HepG2 (cell line): ENCODE measurements around the gene ZDHHC14. TPM values are rescaled to one million over a fixed set of nuclear protein-coding genes. Genes with fewer than 3 reads are reported as not detected.

Experiments used
- EEA1 ChIP-seq: sonication (generic); formaldehyde crosslinking; IDR thresholded peaks from 2 replicates; pipeline ENCODE4 v1.5.1; 2020; ENCODE audit warnings: mild to moderate bottlenecking, missing genetic modification reagents, borderline replicate concordance
- NFYC ChIP-seq: IDR thresholded peaks from 2 replicates; pipeline ENCODE4 v1.6.1; 2016; ENCODE audit warnings: missing genetic modification reagents, missing compliant biosample characterization
- SMAD1 ChIP-seq: sonication (generic); formaldehyde crosslinking; IDR thresholded peaks from 2 replicates; pipeline ENCODE4 v1.4.0; 2020; ENCODE audit warnings: missing genetic modification reagents, low read depth, mild to moderate bottlenecking, borderline replicate concordance
- SNAPC2 ChIP-seq: sonication (generic); formaldehyde crosslinking; IDR thresholded peaks from 2 replicates; pipeline ENCODE4 v1.8.1; 2022; ENCODE audit warnings: mild to moderate bottlenecking, missing genetic modification reagents
- TEAD2 ChIP-seq: sonication (generic); formaldehyde crosslinking; IDR thresholded peaks from 2 replicates; pipeline ENCODE4 v1.9.0; 2021; ENCODE audit warnings: missing genetic modification reagents
- U2AF1 ChIP-seq: fragments of 200-400 bp; formaldehyde crosslinking; optimal IDR thresholded peaks from 2 replicates; pipeline ENCODE3; 2017; ENCODE audit warnings: mild to moderate bottlenecking, low read depth, low read length
- ZNF550 ChIP-seq: sonication (generic); formaldehyde crosslinking; IDR thresholded peaks from 2 replicates; pipeline ENCODE4 v1.4.0; 2020; ENCODE audit warnings: mild to moderate bottlenecking, missing genetic modification reagents, borderline replicate concordance
- ZNF619 ChIP-seq: sonication (generic); formaldehyde crosslinking; IDR thresholded peaks from 2 replicates; pipeline ENCODE4 v1.4.0; 2020; ENCODE audit warnings: mild to moderate bottlenecking, missing genetic modification reagents
- polyA plus RNA-seq, 8 experiments: library from polyadenylated mRNA; depleted of rRNA in 3 of 8; stranded (reverse) in 7 of 8; unstranded in 1 of 8; fragments of >200 nt; fragmentation: Illumina TruSeq in 4 of 8; extraction: Trizol in 4 of 8; gene quantifications; 2 replicates each; pipeline versions ENCODE4 v1.2.1 to v1.2.3, GENCODE V29; 2011 to 2016; ENCODE audit warnings: low read depth in 4 of 8, missing spikeins in 1 of 8, mixed read lengths in 1 of 8; ENCODE audit not compliant: insufficient read depth in 1 of 8
- total RNA-seq, 5 experiments: library from RNA; depleted of rRNA; stranded (reverse); fragments of >200 nt; fragmentation: Illumina TruSeq; extraction: Trizol; gene quantifications; 2 replicates each; pipeline ENCODE4 v1.2.3, GENCODE V29; 2016; ENCODE audit warnings: low read depth in 1 of 5
- TF ChIP-seq, protein P1 (sequence below): fragments of 450-650 bp; IDR thresholded peaks from 2 replicates; pipeline ENCODE4 v1.6.1; 2017; ENCODE audit warnings: mild to moderate bottlenecking
- TF ChIP-seq, protein P2 (sequence below): IDR thresholded peaks from 2 replicates; pipeline ENCODE4 v1.6.1; 2016; ENCODE audit warnings: mild to moderate bottlenecking, missing biosample characterization, missing genetic modification reagents
- TF ChIP-seq, protein P3 (sequence below): sonication (generic); formaldehyde crosslinking; IDR thresholded peaks from 2 replicates; pipeline ENCODE4 v1.8.0; 2023; ENCODE audit warnings: mild to moderate bottlenecking, missing genetic modification reagents
- TF ChIP-seq, protein P4 (sequence below): sonication (generic); formaldehyde crosslinking; IDR thresholded peaks from 2 replicates; pipeline ENCODE4 v1.4.0; 2020; ENCODE audit warnings: mild to moderate bottlenecking, missing genetic modification reagents
- TF ChIP-seq, protein P5 (sequence below): sonication (generic); formaldehyde crosslinking; IDR thresholded peaks from 2 replicates; pipeline ENCODE4 v1.5.0; 2020; ENCODE audit warnings: missing genetic modification reagents, mild to moderate bottlenecking, borderline replicate concordance
- TF ChIP-seq, protein P6 (sequence below): sonication (generic); formaldehyde crosslinking; IDR thresholded peaks from 2 replicates; pipeline ENCODE4 v1.9.0; 2021; ENCODE audit warnings: missing genetic modification reagents, borderline replicate concordance
- TF ChIP-seq, protein P7 (sequence below): sonication (generic); formaldehyde crosslinking; conservative IDR thresholded peaks from 2 replicates; pipeline ENCODE4 v1.8.0; 2022; ENCODE audit warnings: mild to moderate bottlenecking, moderate library complexity, missing genetic modification reagents

The ZDHHC14 gene
- total and polyA plus RNA-seq, 2 of the 13 experiments (the other 11 are each of a cell fraction or from before 2014, with no cell fraction given), result 3.7 to 9.5 TPM

DNA sequence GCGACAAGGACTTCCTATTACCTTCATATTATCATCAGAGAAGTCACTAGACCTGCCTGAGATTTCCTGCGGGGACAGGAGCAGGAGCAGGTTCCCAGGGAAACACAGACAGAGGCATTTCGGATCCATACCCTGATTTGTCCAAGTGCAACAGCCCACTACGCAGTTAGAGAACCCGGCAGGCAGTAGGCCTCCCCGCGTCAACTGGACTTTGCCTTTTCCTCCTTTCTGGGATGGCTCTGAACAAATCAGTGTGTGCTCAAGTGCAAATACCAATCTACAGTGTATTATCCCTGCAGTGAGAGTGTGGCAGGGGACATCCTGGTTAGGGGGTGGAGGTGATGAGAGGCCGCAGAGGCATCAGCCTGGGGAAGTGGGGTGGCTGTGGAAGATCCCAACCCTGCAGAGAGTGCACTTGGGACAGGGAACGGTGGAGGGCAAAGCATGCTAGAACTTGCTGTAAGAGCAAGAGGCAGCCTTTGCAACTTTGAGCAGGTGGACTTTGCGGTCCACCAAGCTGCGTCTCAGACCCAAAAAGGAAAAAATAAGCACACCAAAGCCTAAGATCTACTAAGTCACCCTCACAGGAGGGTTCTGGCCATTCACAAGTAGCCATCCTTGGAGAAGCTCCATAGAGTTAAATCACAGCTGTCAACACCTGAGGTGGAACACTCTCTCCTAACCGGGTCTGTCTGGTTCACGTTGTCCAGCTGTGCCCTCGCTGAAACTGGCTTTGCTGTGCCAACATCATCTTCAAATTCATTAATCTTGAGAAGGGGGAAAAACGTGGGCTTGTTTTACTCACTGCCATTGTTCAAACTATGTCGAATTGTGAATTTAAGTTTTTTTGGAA, 159.1 kb downstream of the ZDHHC14 start (continued):
- TF ChIP-seq, protein P1, sequence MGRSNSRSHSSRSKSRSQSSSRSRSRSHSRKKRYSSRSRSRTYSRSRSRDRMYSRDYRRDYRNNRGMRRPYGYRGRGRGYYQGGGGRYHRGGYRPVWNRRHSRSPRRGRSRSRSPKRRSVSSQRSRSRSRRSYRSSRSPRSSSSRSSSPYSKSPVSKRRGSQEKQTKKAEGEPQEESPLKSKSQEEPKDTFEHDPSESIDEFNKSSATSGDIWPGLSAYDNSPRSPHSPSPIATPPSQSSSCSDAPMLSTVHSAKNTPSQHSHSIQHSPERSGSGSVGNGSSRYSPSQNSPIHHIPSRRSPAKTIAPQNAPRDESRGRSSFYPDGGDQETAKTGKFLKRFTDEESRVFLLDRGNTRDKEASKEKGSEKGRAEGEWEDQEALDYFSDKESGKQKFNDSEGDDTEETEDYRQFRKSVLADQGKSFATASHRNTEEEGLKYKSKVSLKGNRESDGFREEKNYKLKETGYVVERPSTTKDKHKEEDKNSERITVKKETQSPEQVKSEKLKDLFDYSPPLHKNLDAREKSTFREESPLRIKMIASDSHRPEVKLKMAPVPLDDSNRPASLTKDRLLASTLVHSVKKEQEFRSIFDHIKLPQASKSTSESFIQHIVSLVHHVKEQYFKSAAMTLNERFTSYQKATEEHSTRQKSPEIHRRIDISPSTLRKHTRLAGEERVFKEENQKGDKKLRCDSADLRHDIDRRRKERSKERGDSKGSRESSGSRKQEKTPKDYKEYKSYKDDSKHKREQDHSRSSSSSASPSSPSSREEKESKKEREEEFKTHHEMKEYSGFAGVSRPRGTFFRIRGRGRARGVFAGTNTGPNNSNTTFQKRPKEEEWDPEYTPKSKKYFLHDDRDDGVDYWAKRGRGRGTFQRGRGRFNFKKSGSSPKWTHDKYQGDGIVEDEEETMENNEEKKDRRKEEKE, result no peak
- TF ChIP-seq, protein P2, sequence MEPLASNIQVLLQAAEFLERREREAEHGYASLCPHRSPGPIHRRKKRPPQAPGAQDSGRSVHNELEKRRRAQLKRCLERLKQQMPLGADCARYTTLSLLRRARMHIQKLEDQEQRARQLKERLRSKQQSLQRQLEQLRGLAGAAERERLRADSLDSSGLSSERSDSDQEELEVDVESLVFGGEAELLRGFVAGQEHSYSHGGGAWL (CRISPR knock-in tag), result no peak; the same call in 1 of the 2 replicates
- TF ChIP-seq EEA1, result no peak
- TF ChIP-seq U2AF1, result no peak
- peak; percentile 83 for TF ChIP-seq SNAPC2 (CRISPR knock-in tag)
- TF ChIP-seq, protein P3, sequence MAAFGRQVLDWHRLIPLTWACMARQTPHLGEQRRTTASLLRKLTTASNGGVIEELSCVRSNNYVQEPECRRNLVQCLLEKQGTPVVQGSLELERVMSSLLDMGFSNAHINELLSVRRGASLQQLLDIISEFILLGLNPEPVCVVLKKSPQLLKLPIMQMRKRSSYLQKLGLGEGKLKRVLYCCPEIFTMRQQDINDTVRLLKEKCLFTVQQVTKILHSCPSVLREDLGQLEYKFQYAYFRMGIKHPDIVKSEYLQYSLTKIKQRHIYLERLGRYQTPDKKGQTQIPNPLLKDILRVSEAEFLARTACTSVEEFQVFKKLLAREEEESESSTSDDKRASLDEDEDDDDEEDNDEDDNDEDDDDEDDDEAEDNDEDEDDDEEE (CRISPR knock-in tag), result peak; percentile 23; the same call in 1 of the 2 replicates
- peak; percentile 87; the same call in 1 of the 2 replicates for TF ChIP-seq SMAD1 (CRISPR knock-in tag)
- TF ChIP-seq ZNF550 (CRISPR knock-in tag), result no peak
- peak; percentile 96 for TF ChIP-seq ZNF619
- TF ChIP-seq, protein P4, sequence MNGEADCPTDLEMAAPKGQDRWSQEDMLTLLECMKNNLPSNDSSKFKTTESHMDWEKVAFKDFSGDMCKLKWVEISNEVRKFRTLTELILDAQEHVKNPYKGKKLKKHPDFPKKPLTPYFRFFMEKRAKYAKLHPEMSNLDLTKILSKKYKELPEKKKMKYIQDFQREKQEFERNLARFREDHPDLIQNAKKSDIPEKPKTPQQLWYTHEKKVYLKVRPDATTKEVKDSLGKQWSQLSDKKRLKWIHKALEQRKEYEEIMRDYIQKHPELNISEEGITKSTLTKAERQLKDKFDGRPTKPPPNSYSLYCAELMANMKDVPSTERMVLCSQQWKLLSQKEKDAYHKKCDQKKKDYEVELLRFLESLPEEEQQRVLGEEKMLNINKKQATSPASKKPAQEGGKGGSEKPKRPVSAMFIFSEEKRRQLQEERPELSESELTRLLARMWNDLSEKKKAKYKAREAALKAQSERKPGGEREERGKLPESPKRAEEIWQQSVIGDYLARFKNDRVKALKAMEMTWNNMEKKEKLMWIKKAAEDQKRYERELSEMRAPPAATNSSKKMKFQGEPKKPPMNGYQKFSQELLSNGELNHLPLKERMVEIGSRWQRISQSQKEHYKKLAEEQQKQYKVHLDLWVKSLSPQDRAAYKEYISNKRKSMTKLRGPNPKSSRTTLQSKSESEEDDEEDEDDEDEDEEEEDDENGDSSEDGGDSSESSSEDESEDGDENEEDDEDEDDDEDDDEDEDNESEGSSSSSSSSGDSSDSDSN, result peak; percentile 94
- no peak for TF ChIP-seq TEAD2 (CRISPR knock-in tag)
- TF ChIP-seq, protein P5, sequence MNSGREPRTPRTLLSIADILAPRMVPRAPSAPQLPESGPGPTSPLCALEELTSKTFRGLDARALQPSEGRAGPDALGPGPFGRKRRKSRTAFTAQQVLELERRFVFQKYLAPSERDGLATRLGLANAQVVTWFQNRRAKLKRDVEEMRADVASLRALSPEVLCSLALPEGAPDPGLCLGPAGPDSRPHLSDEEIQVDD (CRISPR knock-in tag), result no peak
- TF ChIP-seq, protein P6, sequence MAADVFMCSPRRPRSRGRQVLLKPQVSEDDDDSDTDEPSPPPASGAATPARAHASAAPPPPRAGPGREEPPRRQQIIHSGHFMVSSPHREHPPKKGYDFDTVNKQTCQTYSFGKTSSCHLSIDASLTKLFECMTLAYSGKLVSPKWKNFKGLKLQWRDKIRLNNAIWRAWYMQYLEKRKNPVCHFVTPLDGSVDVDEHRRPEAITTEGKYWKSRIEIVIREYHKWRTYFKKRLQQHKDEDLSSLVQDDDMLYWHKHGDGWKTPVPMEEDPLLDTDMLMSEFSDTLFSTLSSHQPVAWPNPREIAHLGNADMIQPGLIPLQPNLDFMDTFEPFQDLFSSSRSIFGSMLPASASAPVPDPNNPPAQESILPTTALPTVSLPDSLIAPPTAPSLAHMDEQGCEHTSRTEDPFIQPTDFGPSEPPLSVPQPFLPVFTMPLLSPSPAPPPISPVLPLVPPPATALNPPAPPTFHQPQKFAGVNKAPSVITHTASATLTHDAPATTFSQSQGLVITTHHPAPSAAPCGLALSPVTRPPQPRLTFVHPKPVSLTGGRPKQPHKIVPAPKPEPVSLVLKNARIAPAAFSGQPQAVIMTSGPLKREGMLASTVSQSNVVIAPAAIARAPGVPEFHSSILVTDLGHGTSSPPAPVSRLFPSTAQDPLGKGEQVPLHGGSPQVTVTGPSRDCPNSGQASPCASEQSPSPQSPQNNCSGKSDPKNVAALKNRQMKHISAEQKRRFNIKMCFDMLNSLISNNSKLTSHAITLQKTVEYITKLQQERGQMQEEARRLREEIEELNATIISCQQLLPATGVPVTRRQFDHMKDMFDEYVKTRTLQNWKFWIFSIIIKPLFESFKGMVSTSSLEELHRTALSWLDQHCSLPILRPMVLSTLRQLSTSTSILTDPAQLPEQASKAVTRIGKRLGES (CRISPR knock-in tag), result no peak
- no peak for TF ChIP-seq NFYC (CRISPR knock-in tag)
- TF ChIP-seq, protein P7, sequence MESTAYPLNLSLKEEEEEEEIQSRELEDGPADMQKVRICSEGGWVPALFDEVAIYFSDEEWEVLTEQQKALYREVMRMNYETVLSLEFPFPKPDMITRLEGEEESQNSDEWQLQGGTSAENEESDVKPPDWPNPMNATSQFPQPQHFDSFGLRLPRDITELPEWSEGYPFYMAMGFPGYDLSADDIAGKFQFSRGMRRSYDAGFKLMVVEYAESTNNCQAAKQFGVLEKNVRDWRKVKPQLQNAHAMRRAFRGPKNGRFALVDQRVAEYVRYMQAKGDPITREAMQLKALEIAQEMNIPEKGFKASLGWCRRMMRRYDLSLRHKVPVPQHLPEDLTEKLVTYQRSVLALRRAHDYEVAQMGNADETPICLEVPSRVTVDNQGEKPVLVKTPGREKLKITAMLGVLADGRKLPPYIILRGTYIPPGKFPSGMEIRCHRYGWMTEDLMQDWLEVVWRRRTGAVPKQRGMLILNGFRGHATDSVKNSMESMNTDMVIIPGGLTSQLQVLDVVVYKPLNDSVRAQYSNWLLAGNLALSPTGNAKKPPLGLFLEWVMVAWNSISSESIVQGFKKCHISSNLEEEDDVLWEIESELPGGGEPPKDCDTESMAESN (CRISPR knock-in tag), result peak; percentile 55; the same call in 1 of the 2 replicates
